ENCODE data around the gene CCDC73.
"Not testable (repeated sequence)": the region's sequence is repeated elsewhere in the genome, so short reads cannot be mapped to it uniquely, and the experiment has no call there.

DNA sequence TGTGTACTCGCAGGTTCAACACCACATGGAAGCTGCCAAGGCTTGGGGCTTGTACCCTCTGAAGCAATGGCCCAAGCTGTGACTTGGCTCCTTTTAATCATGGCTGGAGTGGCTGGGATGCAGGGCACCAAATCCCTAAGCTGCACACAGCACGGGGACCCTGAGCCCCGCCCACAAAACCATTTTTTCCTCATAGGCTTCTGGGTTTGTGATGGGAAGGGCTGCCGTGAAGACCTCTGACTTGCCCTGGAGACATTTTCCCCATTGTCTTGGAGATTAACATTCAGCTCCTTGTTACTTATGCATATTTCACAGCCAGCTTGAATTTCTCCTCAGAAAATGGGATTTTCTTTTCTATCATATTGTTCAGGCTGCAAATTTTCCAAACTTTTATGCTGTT, 185.6 kb downstream of the CCDC73 start:
- TF ChIP-seq, protein P1, sequence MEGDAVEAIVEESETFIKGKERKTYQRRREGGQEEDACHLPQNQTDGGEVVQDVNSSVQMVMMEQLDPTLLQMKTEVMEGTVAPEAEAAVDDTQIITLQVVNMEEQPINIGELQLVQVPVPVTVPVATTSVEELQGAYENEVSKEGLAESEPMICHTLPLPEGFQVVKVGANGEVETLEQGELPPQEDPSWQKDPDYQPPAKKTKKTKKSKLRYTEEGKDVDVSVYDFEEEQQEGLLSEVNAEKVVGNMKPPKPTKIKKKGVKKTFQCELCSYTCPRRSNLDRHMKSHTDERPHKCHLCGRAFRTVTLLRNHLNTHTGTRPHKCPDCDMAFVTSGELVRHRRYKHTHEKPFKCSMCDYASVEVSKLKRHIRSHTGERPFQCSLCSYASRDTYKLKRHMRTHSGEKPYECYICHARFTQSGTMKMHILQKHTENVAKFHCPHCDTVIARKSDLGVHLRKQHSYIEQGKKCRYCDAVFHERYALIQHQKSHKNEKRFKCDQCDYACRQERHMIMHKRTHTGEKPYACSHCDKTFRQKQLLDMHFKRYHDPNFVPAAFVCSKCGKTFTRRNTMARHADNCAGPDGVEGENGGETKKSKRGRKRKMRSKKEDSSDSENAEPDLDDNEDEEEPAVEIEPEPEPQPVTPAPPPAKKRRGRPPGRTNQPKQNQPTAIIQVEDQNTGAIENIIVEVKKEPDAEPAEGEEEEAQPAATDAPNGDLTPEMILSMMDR (conservative IDR thresholded peaks at IDR 0.05; ENCODE audit: low read depth, low read length): not testable (repeated sequence)
- not testable (repeated sequence) for TF ChIP-seq RFX5 (IDR thresholded peaks at IDR 0.05; ENCODE audit: low read depth, low read length)
